Peyer's patch (tissue), 4 donors: ENCODE data around the gene UBE2H.

Experiments used
- CTCF ChIP-seq, 6 experiments: fragments of 450-650 bp in 4 of 6; fragments of 200-600 bp in 2 of 6; sonication (generic) in 1 of 6; IDR thresholded peaks; one replicate each; pipeline ENCODE4 v1.5.1; 2017 to 2019; ENCODE audit warnings: antibody characterized with exemption in 6 of 6, mild to moderate bottlenecking in 3 of 6, moderate library complexity in 1 of 6
- POLR2A ChIP-seq, 2 donors: fragments of 450-650 bp; IDR thresholded peaks; one replicate each; pipeline ENCODE4 v1.5.1; 2017; ENCODE audit warnings: antibody characterized with exemption in 2 of 2, mild to moderate bottlenecking in 2 of 2, moderate library complexity in 2 of 2

GRCh38 chr7:129903935-129904334, 48.8 kb downstream of the UBE2H start:
- no peak for TF ChIP-seq POLR2A (IDR thresholded peaks at IDR 0.05)
- no peak for TF ChIP-seq CTCF (IDR thresholded peaks at IDR 0.05)
